HUES48 (cell line): ENCODE results near the gene TBC1D10A.

Experiments used
- H3K27ac ChIP-seq: one replicate; pipeline ENCODE4 v1.7.0; 2013; ENCODE audit warnings: low read depth, low read length, inconsistent platforms
- H3K27me3 ChIP-seq: 2 replicates; pipeline ENCODE4 v1.6.1; 2013; ENCODE audit warnings: mild to moderate bottlenecking, low read length; ENCODE audit not compliant: control insufficient read depth, insufficient read depth
- H3K36me3 ChIP-seq: 2 replicates; pipeline ENCODE4 v1.6.1; 2013; ENCODE audit warnings: low read length; ENCODE audit not compliant: control insufficient read depth, insufficient read depth
- H3K4me1 ChIP-seq: 2 replicates; pipeline ENCODE4 v1.6.1; 2013; ENCODE audit warnings: mild to moderate bottlenecking, low read length; ENCODE audit not compliant: control insufficient read depth, insufficient read depth
- H3K4me3 ChIP-seq: 2 replicates; pipeline ENCODE4 v1.5.1; 2013; ENCODE audit warnings: mild to moderate bottlenecking, low read depth, low read length
- H3K9ac ChIP-seq: 2 replicates; pipeline ENCODE4 v1.6.1; 2013; ENCODE audit warnings: mild to moderate bottlenecking, low read depth, low read length, moderate library complexity
- H3K9me3 ChIP-seq: 2 replicates; pipeline ENCODE4 v1.6.1; 2013; ENCODE audit warnings: low read length; ENCODE audit not compliant: control insufficient read depth, insufficient read depth

Gene TBC1D10A

GRCh38 chr22:30250039-30250565 is 76.6 kb downstream of the TBC1D10A start:
- no peak overlapping the region for H3K27ac ChIP-seq
- H3K4me3 ChIP-seq: no peak overlapping the region
- peaks cover 6% of the 10 kb centered on the region; the same call in 1 of the 2 replicates for H3K4me1 ChIP-seq
- H3K36me3 ChIP-seq: no peaks in the 10 kb centered on the region
- no peaks in the 10 kb centered on the region for H3K9me3 ChIP-seq
- H3K27me3 ChIP-seq: no peaks in the 10 kb centered on the region
- no peak overlapping the region for H3K9ac ChIP-seq

- no peak overlapping the region for H3K27ac ChIP-seq
- peaks cover 6% of the 10 kb centered on the region; the same call in 1 of the 2 replicates for H3K4me1 ChIP-seq
- no peaks in the 10 kb centered on the region for H3K9me3 ChIP-seq
- H3K9ac ChIP-seq: no peak overlapping the region
- H3K36me3 ChIP-seq: no peaks in the 10 kb centered on the region
- no peak overlapping the region for H3K4me3 ChIP-seq
- H3K27me3 ChIP-seq: no peaks in the 10 kb centered on the region
Observed at GRCh38 chr22:30249049-30250038, 77.4 kb downstream of the TBC1D10A start.

DNA sequence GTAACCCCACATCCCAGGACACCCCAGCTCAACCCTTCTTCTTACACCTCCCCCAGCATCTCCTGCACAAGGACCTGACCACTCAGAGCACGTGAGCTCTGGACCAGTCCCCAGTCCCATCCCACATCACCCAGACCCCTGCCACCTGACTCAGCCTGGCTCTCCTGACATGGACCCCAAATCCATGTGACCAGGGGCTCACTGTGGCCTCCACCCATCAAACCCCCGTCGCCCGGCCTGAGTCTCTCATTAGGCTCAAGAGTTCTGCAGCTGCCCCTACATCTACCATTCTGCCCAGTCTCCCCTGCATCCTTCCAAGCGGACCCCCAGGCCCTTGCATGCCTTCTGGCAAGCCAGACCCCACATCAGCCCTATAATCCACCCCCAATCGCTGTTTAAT is 78.3 kb downstream of the TBC1D10A start:
- peaks cover 3% of the 10 kb centered on the region; the same call in 1 of the 2 replicates for H3K36me3 ChIP-seq
- H3K9me3 ChIP-seq: no peaks in the 10 kb centered on the region
- no peaks in the 10 kb centered on the region for H3K27me3 ChIP-seq
- peaks cover 6% of the 10 kb centered on the region; the same call in 1 of the 2 replicates for H3K4me1 ChIP-seq
- H3K27ac ChIP-seq: no peak overlapping the region
- H3K9ac ChIP-seq: no peak overlapping the region
- no peak overlapping the region for H3K4me3 ChIP-seq

DNA sequence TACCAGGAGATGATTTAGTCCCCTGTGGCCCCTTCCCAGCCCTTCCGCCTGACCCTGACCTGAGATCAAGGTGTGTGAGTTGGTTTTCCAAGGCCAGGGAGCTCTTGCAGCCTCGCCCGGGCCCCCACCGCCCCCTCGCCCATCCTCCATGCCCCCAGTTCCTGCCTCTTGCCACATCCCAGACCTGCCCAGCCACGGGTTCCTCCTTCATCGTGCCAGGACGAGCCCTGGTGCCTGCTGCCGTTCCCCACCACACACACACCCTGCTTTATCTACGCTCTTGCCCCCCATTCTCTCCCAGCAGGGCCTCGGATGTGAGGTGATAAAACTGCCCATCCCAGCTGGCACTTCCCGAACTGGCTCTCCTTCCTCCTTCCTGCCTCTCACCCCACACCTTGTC is 78.8 kb downstream of the TBC1D10A start:
- no peak overlapping the region for H3K9ac ChIP-seq
- H3K4me3 ChIP-seq: no peak overlapping the region
- peaks cover 6% of the 10 kb centered on the region; the same call in 1 of the 2 replicates for H3K36me3 ChIP-seq
- no peaks in the 10 kb centered on the region for H3K27me3 ChIP-seq
- no peaks in the 10 kb centered on the region for H3K9me3 ChIP-seq
- H3K27ac ChIP-seq: no peak overlapping the region
- H3K4me1 ChIP-seq: peaks cover 5% of the 10 kb centered on the region; the same call in 1 of the 2 replicates

DNA sequence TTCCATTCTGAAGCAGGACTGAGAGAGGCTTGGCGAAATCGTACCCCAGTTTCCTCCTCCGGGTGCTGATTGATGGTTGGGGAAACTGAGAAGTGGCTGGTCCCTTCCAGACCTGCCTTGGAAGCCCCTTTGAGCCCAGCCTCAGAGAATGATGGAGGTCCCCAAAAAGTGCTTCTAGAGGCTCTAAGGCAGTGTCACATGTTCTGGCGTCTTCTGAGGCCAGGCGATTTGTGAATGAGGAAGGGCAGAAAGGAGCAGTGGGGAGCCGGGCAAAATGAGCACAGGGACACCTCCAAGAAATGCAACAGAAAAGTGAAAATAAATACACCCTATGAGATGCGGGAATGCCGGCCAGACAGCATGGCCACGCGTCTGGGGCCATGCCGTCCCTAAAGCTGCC is 79.2 kb downstream of the TBC1D10A start:
- H3K4me1 ChIP-seq: peaks cover under 1% of the 10 kb centered on the region; the same call in 1 of the 2 replicates
- H3K9ac ChIP-seq: no peak overlapping the region
- H3K36me3 ChIP-seq: peaks cover 8% of the 10 kb centered on the region; the same call in 1 of the 2 replicates
- no peak overlapping the region for H3K27ac ChIP-seq
- no peak overlapping the region for H3K4me3 ChIP-seq
- no peaks in the 10 kb centered on the region for H3K27me3 ChIP-seq
- H3K9me3 ChIP-seq: no peaks in the 10 kb centered on the region

GRCh38 chr22:30246814-30247376 is 79.8 kb downstream of the TBC1D10A start:
- Histone ChIP-seq H3K27ac (no peak overlapping the region), H3K9ac (peak overlapping the region; percentile 67; the same call in 1 of the 2 replicates), H3K4me3 (peak overlapping the region; percentile 77), H3K36me3 (peaks cover 8% of the 10 kb centered on the region; the same call in 1 of the 2 replicates), H3K4me1 (no peaks in the 10 kb centered on the region; the same call in 1 of the 2 replicates), H3K27me3 (no peaks in the 10 kb centered on the region), H3K9me3 (no peaks in the 10 kb centered on the region)

DNA sequence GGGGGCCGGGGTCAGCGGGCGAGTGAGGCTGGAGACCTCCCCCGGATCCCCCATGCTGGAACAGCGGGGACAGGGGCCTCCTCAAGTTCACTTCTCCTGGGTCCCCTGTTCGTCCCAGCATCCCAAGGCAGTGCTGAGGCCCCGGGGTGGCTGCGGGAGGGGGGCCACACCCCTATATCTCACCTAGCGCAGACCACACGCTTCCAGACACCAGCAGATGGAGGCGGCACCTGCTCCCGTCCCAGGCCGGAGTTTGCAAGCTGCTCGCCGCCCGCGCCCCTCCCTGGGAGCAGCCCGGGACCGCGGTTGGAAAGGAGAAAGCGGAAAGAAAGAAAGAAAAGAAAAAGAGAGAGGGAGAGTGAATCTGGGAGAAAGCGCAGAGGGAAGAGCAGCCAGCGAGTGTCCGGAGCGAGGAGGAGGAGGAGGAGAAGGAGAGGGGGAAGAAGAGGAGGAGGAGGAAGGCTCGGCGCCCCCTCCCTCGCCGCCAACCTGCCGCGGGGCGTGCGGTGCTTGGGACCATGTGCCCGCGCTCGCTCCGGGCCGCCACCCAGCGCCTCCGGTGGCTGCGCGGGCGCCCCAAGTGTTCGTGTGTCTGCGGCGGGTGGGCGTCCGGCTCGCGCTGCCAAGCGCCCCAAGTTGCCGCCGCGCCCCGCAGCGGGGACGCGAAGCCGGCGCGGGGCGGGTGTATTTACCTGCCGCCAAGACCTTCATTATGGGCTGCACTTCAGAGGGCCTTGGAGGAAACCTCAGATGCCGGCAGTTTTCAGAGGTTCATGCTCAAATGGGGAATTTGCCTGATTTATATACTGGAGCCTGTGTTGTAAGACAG is 80.5 kb downstream of the TBC1D10A start, which contains the start of gene LIF:
LIF (minus strand) TSS at position 775 of the 829 bp plus-strand sequence; CDS start at position 711, 64 bp downstream.
- Histone ChIP-seq H3K4me3 (peak within 1 kb of the TSS; percentile 77), H3K27me3 (no peaks in the 10 kb centered on the region), H3K4me1 (no peaks in the 10 kb centered on the region; the same call in 1 of the 2 replicates), H3K9ac (peak within 1 kb of the TSS; percentile 67; the same call in 1 of the 2 replicates), H3K9me3 (no peaks in the 10 kb centered on the region), H3K27ac (peak within 1 kb of the TSS; percentile 42), H3K36me3 (peaks cover 8% of the 10 kb centered on the region; the same call in 1 of the 2 replicates)

DNA sequence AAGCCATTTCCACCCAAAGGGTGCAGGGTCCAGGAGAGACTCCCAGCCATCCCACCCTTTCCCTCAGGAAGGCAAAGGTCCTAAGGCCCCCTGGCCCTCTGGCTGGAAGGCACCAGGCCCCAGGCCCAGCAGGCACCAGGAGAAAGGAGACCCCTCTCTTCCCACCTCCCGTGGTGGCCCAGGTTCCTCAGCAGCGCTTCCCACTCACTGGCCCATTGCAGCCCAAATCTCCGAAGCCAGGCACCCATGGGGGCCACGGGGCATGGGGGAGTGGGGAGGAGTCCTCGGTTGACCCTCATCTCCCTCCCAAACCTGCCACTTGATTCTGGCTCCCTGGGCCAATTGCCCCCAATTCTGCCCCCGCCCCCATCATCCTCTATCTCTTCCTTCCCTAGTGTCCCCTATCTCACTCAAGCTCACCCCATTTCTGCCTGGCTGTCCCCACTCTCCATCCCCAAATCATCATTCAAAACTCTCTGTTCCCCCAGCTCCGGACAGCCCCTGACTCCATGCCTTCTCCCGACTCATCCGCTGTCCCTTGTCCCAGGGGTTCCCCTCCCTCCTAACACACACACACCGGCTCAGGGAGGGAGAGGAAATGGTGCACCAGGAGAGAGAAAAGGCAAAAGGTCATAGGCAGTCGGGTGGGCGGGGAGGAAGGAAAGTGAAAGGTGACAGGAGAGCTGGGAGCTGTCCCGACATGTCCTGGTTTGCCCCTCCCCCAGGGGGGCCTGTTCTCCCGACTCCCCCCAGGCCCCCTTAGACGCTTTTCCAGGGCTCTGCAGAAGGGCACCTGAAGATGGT is 81.4 kb downstream of the TBC1D10A start:
- H3K27me3 ChIP-seq: no peaks in the 10 kb centered on the region
- no peaks in the 10 kb centered on the region; the same call in 1 of the 2 replicates for H3K4me1 ChIP-seq
- peak overlapping the region; percentile 42 for H3K27ac ChIP-seq
- H3K36me3 ChIP-seq: peaks cover 8% of the 10 kb centered on the region; the same call in 1 of the 2 replicates
- H3K4me3 ChIP-seq: peak overlapping the region; percentile 77
- no peak overlapping the region for H3K9ac ChIP-seq
- no peaks in the 10 kb centered on the region for H3K9me3 ChIP-seq

- H3K9me3 ChIP-seq: no peaks in the 10 kb centered on the region
- H3K27ac ChIP-seq: no peak overlapping the region
- H3K4me1 ChIP-seq: no peaks in the 10 kb centered on the region; the same call in 1 of the 2 replicates
- H3K4me3 ChIP-seq: no peak overlapping the region
- H3K27me3 ChIP-seq: no peaks in the 10 kb centered on the region
- no peak overlapping the region for H3K9ac ChIP-seq
- H3K36me3 ChIP-seq: peaks cover 8% of the 10 kb centered on the region; the same call in 1 of the 2 replicates
Observed at GRCh38 chr22:30244641-30245040, 82.1 kb downstream of the TBC1D10A start.
